Caco-2 (cell line): ENCODE measurements around the gene KLK13. TPM values are rescaled to one million over a fixed set of nuclear protein-coding genes. Genes with fewer than 3 reads are reported as not detected.

ENCODE experiments used
- BruUV-seq: library from RNA; stranded (reverse); fragments of 400-500 nt; replicated peaks from 2 replicates; lab custom pipeline; 2021; lab: Mats Ljungman, UMichigan
- CTCF ChIA-PET: fragments of 300-600 bp; sonication (Branson Sonifier 250); formaldehyde crosslinking; loops from one replicate; lab custom pipeline; 2022; ENCODE audit warnings: antibody characterized with exemption; lab: Charles Lee
- POLR2A ChIA-PET: fragments of 300-600 bp; sonication (Branson Sonifier 250); formaldehyde crosslinking; loops from one replicate; lab custom pipeline; 2022; ENCODE audit warnings: antibody characterized with exemption; lab: Charles Lee
- DNase-seq, 2 experiments: peaks; one replicate each; pipeline versions ENCODE4 v3.0.0 to v3.0.0-alpha.2; 2020 to 2022
- H3K27me3 ChIP-seq: replicated peaks from 2 replicates; pipeline ENCODE4 v1.6.0; 2011; ENCODE audit warnings: low read length; ENCODE audit not compliant: control insufficient read depth, insufficient read depth
- H3K36me3 ChIP-seq: 2 replicates; pipeline ENCODE4 v1.5.1; 2011; ENCODE audit warnings: low read length; ENCODE audit not compliant: control insufficient read depth, insufficient read depth
- H3K4me1 ChIP-seq: fragments of 250-450 bp; sonication (Bioruptor Pico); 2 replicates; pipeline ENCODE4 v1.5.1; 2020; ENCODE audit warnings: mild to moderate bottlenecking
- H3K4me3 ChIP-seq: 2 replicates; pipeline ENCODE4 v1.5.1; 2011; ENCODE audit warnings: low read depth, mild to moderate bottlenecking, control low read depth, low read length
- H3K9me3 ChIP-seq: fragments of 250-450 bp; sonication (Bioruptor Pico); 2 replicates; pipeline ENCODE4 v1.5.1; 2020; ENCODE audit warnings: mild to moderate bottlenecking, moderate library complexity
- H3K27ac Mint-ChIP-seq: one replicate; pipeline ENCODE4 v1.8.0; 2022; ENCODE audit warnings: mixed read lengths; ENCODE audit not compliant: unreplicated experiment
- H3K27me3 Mint-ChIP-seq: one replicate; pipeline ENCODE4 v1.8.0; 2022; ENCODE audit warnings: mixed read lengths; ENCODE audit not compliant: insufficient read depth, unreplicated experiment
- H3K36me3 Mint-ChIP-seq: one replicate; pipeline ENCODE4 v1.8.0; 2022; ENCODE audit warnings: mild to moderate bottlenecking, mixed read lengths; ENCODE audit not compliant: insufficient read depth, unreplicated experiment
- H3K4me1 Mint-ChIP-seq: one replicate; pipeline ENCODE4 v1.8.0; 2022; ENCODE audit warnings: low read depth, mixed read lengths; ENCODE audit not compliant: unreplicated experiment
- H3K4me3 Mint-ChIP-seq: one replicate; pipeline ENCODE4 v1.8.0; 2022; ENCODE audit warnings: mild to moderate bottlenecking, moderate library complexity, mixed read lengths; ENCODE audit not compliant: unreplicated experiment
- H3K9me3 Mint-ChIP-seq: one replicate; pipeline ENCODE4 v1.8.0; 2022; ENCODE audit warnings: mixed read lengths; ENCODE audit not compliant: unreplicated experiment
- CTCF ChIP-seq, 2 experiments: fragments of 200-600 bp in 1 of 2; IDR thresholded peaks; 1 replicate in 1 of 2; 2 replicates in 1 of 2; pipeline versions ENCODE4 v1.5.1 to v1.8.0; 2011 to 2022; ENCODE audit warnings: antibody characterized with exemption in 1 of 2, control low read depth in 1 of 2, inconsistent platforms in 1 of 2, low read depth in 1 of 2, low read length in 1 of 2, mild to moderate bottlenecking in 1 of 2, moderate library complexity in 1 of 2; ENCODE audit not compliant: insufficient read depth in 1 of 2, severe bottlenecking in 1 of 2, unreplicated experiment in 1 of 2
- intact Hi-C: fragments of 100-400 bp; cut with micrococcal nuclease; formaldehyde crosslinking; loops from one replicate; pipeline ENCODE4 v1.10.0; 2022; ENCODE audit not compliant: unreplicated experiment
- total RNA-seq: library from RNA; stranded (reverse); gene quantifications from 2 replicates; pipeline ENCODE4 v1.2.3, GENCODE V29; 2022

The KLK13 gene
- total RNA-seq, 1 experiment from 2014 or later, result not detected

- no peaks in the 10 kb centered on the region for H3K9me3 Mint-ChIP-seq
- Histone ChIP-seq H3K36me3 (no peaks in the 10 kb centered on the region; the same call in 1 of the 2 replicates), H3K4me3 (no peak overlapping the region), H3K4me1 (no peaks in the 10 kb centered on the region), H3K27me3 (no peaks in the 10 kb centered on the region), H3K9me3 (no peaks in the 10 kb centered on the region)
- no peak overlapping the region for H3K27ac Mint-ChIP-seq
- peaks cover 12% of the 10 kb centered on the region for H3K4me1 Mint-ChIP-seq
- peak in 1 of 2 experiments; percentile 23 for TF ChIP-seq CTCF (IDR thresholded peaks at IDR 0.05; ENCODE audit: insufficient read depth in 1 of 2, low read depth in 1 of 2, low read length in 1 of 2, severe bottlenecking in 1 of 2, unreplicated experiment in 1 of 2)
- ChIA-PET POLR2A (no interaction called here), CTCF (interaction anchor here (0.5 to 3.2 kb wide), 3 partner anchors 16 to 1171 kb away, joined by 3 to 61 read pairs (median 3); no protein-coding TSS in a partner anchor)
- intact Hi-C loops, result loop anchor here (2.0 kb wide), 1 partner anchor 174 kb away; no protein-coding TSS in a partner anchor
- peaks cover 17% of the 10 kb centered on the region for H3K36me3 Mint-ChIP-seq
- no peak for DNase-seq
- no TSS peak for BruUV-seq
- no peak overlapping the region for H3K4me3 Mint-ChIP-seq
- H3K27me3 Mint-ChIP-seq, result no peaks in the 10 kb centered on the region
Measured at GRCh38 chr19:51096473-51097165, 31.7 kb upstream of the KLK13 start.

- DNase-seq, result peak in 1 of 2 experiments; percentile 61
- no peaks in the 10 kb centered on the region for H3K27me3 Mint-ChIP-seq
Measured at GRCh38 chr19:51094696-51095279, 29.9 kb upstream of the KLK13 start.

More at GRCh38 chr19:51094696-51095279, 29.9 kb upstream of the KLK13 start:
- Mint-ChIP-seq H3K4me3 (no peak overlapping the region), H3K4me1 (peaks cover 14% of the 10 kb centered on the region), H3K27ac (no peak overlapping the region), H3K9me3 (no peaks in the 10 kb centered on the region), H3K36me3 (peaks cover 15% of the 10 kb centered on the region)
- CTCF ChIA-PET, result interaction anchor here (0.7 to 3.2 kb wide), 8 partner anchors 9 to 766 kb away, joined by 3 to 61 read pairs (median 5); no protein-coding TSS in a partner anchor
- no peaks in the 10 kb centered on the region; the same call in 1 of the 2 replicates for H3K36me3 ChIP-seq
- TF ChIP-seq CTCF (IDR thresholded peaks at IDR 0.05; ENCODE audit: insufficient read depth in 1 of 2, low read depth in 1 of 2, low read length in 1 of 2, severe bottlenecking in 1 of 2, unreplicated experiment in 1 of 2), result peak; percentile 84 to 86
- H3K9me3 ChIP-seq, result no peaks in the 10 kb centered on the region
- H3K27me3 ChIP-seq, result no peaks in the 10 kb centered on the region
- no peak overlapping the region for H3K4me3 ChIP-seq
- POLR2A ChIA-PET, result interaction anchor here (0.8 kb wide), 1 partner anchor 113 kb away, joined by 11 read pairs; no protein-coding TSS in a partner anchor
- intact Hi-C loops, result loop anchor here (1.0 kb wide), 1 partner anchor 73 kb away; no protein-coding TSS in a partner anchor
- H3K4me1 ChIP-seq, result no peaks in the 10 kb centered on the region
- no TSS peak for BruUV-seq
